Caki2 (cell line): ENCODE data around the gene PIP5K1B. TPM values are rescaled to one million over a fixed set of nuclear protein-coding genes. Genes with fewer than 3 reads are reported as not detected.

Experiments used
- DNase-seq: peaks from one replicate; pipeline ENCODE4 v3.0.0-alpha.2; 2015; ENCODE audit warnings: low read depth
- in situ Hi-C: cut with HindIII; loops from 2 replicates; pipeline ENCODE4 v1.10.0; 2016; ENCODE audit warnings: low sequenced_read_pairs, low pct_unique_long_range_greater_than_20kb, mixed read lengths
- total RNA-seq: library from RNA; depleted of rRNA; stranded (reverse); fragments of >200 nt; shearing (Covaris generic); gene quantifications from 2 replicates; pipeline ENCODE4 v1.2.3, GENCODE V29; 2014; ENCODE audit warnings: low replicate concordance

The PIP5K1B gene
- total RNA-seq, 1 experiment from 2014 or later: not detected

DNA sequence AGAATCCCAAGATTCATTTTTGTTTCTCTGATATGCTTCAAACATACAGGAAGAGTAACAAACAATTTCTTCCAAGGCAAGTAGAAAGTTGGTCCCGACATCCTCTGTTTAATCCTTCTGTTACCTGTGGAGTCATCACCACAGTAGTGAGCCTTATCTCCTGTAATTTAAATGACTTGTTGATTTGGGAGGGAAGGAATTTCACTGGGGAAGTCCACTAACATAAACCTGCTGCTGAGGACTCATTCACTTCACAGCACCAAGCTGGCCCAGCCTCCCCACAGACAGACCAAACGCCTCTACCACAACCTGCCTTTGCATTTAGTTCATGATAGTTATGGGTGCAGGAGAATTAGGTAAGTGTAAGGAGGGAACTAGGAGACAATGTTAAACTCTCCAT lies 245.6 kb downstream of the PIP5K1B start:
- in situ Hi-C loops: no loop called here
- no peak for DNase-seq

DNA sequence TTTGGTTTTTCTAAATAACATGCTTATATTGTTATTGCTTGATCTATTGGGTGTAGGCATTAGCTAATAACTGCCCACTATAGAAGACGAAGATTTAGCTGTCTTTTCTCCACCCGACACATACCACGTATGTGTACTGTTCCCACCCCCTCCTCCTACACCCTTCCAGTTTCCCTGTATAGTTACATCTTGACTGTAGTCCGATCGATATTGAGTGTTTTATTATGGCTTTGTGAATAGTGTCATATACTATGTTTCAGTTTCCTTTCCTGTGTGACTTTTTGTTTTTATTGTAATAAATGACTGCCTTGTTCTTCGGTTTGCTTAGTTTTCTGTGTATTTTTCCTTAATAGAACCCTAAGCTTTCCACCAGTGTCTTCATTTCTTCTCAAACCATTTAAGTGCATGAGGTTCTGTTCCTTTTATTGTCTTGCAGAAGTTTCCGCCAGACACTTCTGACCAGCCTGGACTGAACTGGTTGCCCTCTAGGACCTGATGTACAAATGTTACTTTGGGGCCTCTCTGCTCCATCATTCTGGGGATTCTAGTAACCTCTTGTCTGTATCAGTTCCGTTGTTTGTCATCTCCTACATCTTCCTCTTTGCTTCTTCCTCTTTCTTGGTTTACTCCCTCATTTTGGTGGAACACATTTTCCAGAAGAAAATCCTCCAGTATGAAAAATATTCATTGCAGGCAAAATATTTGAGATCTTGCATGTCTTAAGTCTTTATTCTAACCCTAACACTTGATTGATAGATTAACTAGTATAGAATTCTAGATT lies 247.0 kb downstream of the PIP5K1B start:
- no peak for DNase-seq
- in situ Hi-C loops: no loop called here

DNA sequence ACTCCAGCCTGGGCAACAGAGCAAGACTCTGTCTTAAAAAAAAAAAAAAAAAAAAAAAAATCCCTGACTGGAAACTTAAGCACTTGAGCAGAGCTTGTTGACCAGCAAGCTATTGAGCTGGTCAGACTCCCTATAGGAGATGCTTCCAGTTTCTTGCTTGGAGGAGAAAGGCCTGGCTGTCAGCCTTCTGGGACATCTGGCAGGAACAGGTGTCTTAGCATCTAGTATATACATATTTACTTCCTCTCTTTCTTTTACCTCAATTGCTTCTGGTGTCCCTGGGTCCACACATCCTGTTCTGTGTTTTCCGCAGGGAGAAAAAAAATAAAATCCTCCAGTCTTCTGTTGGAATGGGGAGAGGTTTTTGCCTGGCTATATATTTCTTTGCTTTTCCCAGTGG lies 248.7 kb downstream of the PIP5K1B start:
- in situ Hi-C loops: no loop called here
- no peak for DNase-seq

DNA sequence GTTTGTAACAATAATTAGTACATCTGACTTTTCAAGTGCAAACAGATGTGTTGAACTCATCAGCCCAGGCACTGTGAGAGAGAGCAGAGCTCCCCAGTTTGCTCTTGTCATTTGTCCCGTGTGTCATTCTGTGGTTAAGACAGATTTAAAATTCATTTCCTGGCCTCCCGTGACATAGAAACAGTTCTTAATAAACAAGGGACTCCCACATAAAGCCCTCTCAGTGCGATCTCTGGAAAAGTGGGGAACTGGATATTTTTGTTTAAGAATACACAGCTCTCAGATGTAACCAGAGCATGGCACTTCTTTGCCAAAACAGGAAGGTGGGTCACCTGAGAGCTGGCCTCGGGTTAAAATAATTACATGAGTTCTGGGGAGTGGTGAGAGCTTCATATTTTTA lies 250.3 kb downstream of the PIP5K1B start:
- in situ Hi-C loops: no loop called here
- DNase-seq: no peak

DNA sequence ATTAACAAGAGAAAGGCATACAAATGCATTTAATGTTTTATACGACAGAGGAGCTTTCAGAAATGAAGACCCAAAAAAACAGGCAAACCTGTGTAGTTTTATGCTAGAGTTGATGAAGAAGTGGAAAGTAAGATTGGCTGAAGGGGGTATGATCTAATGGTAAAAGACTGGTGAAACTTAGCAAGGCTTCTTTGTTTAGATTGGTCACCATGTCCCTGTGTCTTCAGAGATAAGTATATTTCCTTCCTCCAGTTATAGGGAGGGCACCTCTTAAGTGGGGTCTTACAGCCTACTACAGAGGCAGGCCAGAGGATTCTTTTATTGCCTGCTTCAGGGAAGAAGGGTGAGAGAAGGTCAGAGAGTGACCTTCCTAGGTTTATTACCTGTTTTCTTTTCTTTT lies 252.4 kb downstream of the PIP5K1B start:
- DNase-seq: no peak
- in situ Hi-C loops: no loop called here

DNA sequence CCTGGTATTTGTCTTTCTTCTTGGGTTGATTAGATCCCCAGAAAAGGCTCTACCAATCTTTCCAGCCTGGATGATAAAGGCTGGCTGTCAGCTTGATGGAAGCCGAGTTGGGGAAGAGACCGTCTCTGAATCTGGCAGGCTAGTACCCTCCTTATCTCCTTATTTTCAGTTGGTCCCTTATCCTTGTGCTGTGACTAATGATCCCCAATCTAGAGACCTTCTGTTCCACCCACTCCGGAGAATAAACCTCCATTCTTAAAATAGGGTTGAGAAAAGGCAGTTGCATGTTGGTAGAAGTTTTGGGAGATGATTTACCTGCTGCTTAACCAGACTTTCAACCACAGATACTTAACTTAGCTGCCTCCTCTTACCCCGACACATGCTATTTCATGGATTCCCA lies 256.5 kb downstream of the PIP5K1B start:
- no peak for DNase-seq
- in situ Hi-C loops: no loop called here

DNA sequence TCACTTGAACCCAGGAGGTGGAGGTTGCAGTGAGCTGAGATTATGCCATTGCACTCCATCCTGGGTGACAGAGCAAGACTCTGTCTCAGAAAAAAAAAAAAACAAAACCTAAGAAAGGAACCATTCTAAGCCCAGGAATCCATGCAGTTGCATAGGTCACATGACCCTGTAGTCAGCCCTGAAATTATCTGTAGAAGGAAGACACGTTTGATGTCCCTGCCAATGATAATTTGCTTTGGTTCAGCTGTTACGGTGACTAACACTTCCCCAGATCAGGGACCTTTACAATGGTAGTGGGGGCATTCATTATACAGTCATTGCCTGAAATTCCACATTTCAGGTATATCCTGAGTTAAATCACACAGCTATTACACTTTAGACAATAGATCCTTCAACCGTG lies 258.4 kb downstream of the PIP5K1B start:
- no peak for DNase-seq
- in situ Hi-C loops: no loop called here

DNA sequence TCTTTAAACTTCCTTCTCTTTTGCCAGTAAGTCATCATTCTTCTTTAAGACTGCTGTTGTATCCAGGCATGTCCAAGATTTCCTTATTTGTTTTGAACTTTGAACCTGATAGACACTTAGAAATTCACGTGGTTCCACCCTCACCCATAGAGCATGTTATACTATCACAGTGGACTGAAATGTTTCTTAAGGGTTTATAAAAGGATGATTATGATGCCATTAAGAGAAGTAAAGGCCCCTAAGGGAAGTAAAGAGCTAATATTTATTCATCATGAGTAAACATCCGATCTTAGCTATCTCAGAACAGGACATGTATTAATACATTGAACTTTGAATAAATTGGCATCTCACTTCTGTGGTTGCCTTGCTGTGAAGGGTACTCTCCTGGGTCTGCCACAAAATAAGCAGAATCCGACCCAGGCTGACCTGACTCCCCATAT lies 259.1 kb downstream of the PIP5K1B start:
- in situ Hi-C loops: no loop called here
- DNase-seq: no peak

DNA sequence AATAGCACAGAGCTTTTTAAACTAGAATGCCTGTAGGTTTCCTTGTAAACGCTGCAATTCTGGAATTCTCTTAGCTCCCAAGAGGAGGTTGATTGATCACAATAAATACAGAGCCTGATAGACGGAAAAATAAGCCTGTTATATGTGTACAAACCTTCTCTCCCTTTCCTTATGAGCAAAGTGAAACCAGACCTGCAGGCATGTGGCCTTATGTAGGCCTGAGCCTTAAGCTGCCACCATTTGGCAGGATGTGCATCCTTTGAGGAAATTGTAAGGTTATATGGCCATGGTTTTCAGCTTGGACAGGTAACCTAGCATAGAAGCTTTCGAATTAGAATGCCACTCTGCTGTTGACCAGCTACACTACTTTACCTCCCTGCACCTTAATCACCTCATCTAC lies 259.7 kb downstream of the PIP5K1B start:
- in situ Hi-C loops: no loop called here
- no peak for DNase-seq

DNA sequence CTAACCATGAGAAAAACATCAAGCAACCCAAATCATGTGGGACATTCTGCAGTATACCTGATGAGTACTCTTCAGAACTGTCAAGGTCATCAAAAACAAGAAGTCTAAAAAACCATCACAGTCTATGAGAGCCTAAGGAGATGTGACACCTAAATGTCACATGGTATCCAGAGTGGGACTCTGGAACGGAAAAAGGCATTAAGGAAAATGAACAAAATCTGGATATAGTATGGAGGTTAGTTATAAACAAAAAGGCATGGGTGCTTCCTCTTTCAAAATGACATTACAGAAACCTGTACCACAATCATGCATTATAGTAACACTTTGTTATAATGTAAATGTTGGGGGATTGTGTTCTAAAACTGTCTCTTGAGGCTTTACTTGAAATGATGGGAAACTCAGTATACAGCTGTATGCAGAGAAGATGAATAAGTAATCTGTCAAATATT lies 261.5 kb downstream of the PIP5K1B start:
- DNase-seq: no peak
- in situ Hi-C loops: no loop called here

DNA sequence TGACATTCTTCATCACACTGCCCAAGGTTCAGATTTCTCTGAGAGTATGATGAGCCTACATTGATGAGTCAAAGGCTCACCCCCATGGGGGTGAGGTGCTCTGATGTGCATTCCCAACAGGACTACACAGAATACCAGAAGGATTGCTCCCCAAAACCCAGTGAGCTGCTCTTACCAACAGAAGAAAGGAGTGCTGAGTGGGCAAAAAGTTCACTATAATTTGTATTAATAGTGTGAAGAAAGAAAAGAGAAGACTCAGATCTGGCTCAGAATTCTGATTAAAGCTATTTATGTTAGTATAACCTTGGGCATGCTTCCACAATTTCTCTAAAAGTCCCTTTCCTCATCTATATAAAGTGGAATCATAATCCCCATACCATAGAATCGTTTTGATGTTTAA lies 262.8 kb downstream of the PIP5K1B start:
- DNase-seq: no peak
- in situ Hi-C loops: no loop called here

DNA sequence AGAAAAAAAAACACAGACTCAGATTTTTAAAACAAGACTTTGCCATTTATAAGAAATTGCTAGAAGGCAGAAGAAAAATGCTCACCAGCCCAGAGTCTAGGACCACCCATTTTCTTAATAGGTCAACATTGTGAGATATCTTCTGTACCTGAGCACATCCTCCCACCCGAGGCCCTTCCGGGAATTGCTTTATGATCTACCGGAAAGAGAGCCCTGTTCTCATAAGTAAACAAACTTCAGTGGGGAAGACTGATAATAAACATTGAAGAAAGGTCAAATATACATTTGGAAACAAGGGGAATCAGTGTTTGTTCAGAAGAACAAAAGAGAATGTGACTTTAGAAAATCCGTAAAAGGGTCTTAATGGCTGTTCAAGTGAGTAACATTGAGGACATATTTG lies 264.5 kb downstream of the PIP5K1B start:
- in situ Hi-C loops: no loop called here
- no peak for DNase-seq

DNA sequence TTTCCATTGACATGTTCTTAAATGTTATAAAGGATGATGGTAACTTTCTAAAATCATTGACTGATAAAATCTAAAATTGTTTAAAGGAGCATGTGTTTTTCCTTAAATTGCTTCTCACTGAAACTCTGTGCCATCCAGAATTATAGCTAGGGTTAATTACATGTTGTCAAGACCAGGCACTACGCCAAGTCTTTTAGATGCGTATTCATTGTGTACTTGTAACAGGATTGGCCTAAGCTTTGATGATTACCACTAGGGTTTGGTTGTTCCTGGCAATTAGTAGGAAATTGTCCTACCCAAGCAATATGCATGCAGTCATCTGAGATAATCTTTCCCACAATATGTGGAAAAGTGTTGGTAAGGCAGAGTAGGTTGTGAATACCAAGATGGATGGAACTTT lies 265.1 kb downstream of the PIP5K1B start:
- DNase-seq: no peak

DNA sequence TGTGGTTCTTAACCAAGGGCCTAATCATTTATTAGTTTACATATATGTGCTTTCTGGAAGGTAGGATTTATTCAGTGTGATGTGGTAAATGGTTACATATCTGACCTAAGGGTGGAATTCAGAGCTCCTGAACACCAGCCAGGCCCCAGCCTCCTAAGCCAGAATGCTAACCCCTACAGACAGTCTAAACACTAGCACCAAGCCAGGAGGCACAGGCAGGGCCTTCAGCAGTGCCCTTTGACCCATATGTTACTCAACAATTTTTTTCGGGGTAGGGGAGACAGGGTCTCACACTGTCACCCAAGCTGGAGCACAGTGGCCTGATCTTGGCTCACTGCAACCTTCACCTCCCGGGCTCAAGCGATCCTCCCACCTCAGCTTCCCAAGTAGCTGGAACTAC lies 268.6 kb downstream of the PIP5K1B start:
- DNase-seq: no peak
- in situ Hi-C loops: no loop called here

More for the DNA sequence above, 265.1 kb downstream of the PIP5K1B start:
- in situ Hi-C loops: no loop called here

DNA sequence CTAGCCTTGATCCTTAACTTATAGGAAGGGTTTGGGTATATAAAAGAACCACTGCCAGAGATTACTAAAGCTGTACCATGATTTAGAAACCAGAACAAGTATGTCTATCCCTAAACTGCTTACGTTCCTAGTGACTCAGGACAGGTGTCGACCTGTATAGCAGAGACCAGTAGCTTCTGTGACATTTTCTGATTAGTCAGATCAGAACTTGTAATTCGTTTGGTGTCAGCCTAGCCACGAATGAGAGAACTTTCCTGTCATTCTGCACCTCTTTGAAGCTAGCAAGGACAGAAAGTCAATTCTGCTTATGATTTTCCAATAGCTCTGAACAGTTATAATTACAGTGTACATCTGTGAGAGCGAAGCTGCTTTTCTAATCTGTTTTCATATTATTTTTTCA lies 269.4 kb downstream of the PIP5K1B start:
- DNase-seq: no peak
- in situ Hi-C loops: no loop called here

DNA sequence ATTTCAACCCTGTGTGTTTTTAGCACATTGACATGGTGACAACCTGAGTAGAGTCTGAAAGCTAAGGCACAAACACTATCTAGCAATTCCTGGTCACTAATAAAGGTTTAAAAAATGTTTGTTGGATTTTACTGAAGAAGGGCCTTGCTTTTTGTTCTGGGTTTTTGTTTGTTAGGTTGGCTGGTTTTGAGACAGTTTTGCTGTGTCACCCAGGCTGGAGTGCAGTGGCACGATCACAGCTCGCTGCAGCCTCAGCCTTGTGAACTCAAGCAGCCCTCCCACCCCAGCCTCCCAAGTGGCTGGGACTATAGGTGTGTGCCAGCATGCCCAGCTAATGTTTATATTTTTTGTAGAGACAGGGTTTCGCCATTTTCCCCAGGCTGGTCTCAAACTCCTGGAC lies 269.9 kb downstream of the PIP5K1B start:
- no peak for DNase-seq
- in situ Hi-C loops: no loop called here

DNA sequence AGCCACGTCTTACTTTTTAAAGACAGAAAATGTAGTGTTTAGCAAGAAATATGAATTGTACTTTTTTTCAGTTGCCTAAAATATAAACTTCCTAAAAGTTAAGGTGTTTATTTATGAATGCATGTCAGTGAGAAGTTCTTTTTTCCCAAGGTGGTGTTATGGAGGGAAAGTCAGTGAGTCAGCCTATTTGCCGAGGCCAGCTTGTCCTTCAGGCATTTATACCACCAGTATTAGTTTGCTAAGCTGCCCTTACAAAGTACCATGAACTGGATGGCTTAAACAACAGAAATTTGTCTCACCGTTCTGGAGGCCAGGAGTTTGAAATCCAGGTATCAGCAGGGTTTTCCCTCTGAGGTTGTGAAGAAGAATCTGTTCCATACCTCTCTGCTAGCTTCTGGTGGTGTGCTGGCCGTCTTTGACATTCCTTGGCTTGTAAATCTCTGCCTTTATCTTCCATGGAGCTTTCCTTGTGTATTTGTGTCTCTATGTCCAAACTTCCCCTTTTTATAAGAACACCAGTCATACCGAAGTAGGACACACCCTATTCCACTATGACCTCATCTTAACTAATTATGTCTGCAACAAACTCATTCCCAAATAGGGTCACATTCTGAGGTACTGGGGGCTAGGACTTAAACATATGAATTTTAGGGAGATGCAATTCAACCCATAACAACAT lies 270.5 kb downstream of the PIP5K1B start:
- no peak for DNase-seq
- in situ Hi-C loops: no loop called here

DNA sequence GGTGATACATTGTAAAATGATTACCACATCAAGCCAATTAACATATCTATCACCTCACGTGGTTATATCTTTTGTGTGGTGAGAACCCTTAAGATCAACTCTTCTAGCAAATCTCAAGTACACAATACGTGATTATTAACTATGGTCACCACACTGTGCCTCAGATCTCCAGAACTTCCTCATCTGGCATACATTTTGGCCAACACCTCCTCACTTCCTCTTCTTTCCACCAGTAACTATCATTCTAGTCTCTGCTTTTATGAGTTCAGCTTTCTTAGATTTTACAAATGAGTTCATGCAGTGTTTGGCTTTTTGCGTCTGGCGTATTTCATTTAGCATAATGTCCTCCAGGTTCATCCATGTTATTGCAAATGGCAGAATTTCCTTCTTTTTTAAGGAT lies 273.0 kb downstream of the PIP5K1B start:
- in situ Hi-C loops: no loop called here
- DNase-seq: no peak

DNA sequence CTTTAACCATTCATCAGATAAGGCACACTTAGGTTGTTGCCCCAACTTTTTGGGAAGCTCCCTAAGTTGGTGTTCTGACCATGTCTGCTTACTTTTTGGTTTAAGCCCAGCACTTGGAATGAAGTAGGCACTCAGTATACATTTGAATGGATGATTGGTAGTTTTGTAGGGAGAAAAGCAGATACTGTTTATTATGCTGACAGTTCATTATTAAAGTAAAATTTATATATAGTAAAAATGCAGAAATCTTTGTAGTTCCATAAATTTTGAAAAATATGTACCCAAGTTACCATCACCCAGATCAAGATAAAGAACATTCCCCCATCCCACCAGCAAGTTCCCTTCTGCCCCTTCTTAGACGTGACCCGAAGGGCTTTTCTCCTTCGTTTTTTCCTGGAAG lies 273.5 kb downstream of the PIP5K1B start:
- no peak for DNase-seq
- in situ Hi-C loops: no loop called here
